GM12878 (cell line): ENCODE data around the gene MYH10. TPM values are rescaled to one million over a fixed set of nuclear protein-coding genes. Genes with fewer than 3 reads are reported as not detected.

Experiments
- CREB1 ChIP-seq: IDR thresholded peaks from 2 replicates; pipeline ENCODE4 v1.6.1; 2012; ENCODE audit warnings: low read depth, mild to moderate bottlenecking, inconsistent platforms
- DPF2 ChIP-seq: fragments of 450-650 bp; IDR thresholded peaks from 2 replicates; pipeline ENCODE4 v1.6.1; 2017; ENCODE audit warnings: mild to moderate bottlenecking
- EED ChIP-seq: sonication (generic); IDR thresholded peaks from 2 replicates; pipeline ENCODE4 v1.6.1; 2016; ENCODE audit warnings: antibody characterized with exemption, low read depth
- FOS ChIP-seq: IDR thresholded peaks from 3 replicates; pipeline ENCODE4 v1.6.1; 2011; ENCODE audit warnings: borderline replicate concordance; ENCODE audit not compliant: insufficient read length; ENCODE audit errors: extremely low read depth
- IKZF1 ChIP-seq: fragments of 450-650 bp; conservative IDR thresholded peaks from 2 replicates; pipeline ENCODE4 v1.6.1; 2017; ENCODE audit warnings: antibody characterized with exemption, mild to moderate bottlenecking
- MXI1 ChIP-seq: fragments of 150-350 bp; IDR thresholded peaks from 2 replicates; pipeline ENCODE4 v1.6.1; 2011; ENCODE audit warnings: low read depth, mild to moderate bottlenecking, inconsistent platforms, low read length, improper control_type of control experiment
- NRF1 ChIP-seq: conservative IDR thresholded peaks from 2 replicates; pipeline ENCODE4 v1.6.1; 2011; ENCODE audit warnings: mild to moderate bottlenecking, low read depth, low read length, improper control_type of control experiment
- PML ChIP-seq: IDR thresholded peaks from 2 replicates; pipeline ENCODE4 v1.6.1; 2012; ENCODE audit warnings: low read length, inconsistent platforms
- POLR2A ChIP-seq: IDR thresholded peaks from 2 replicates; pipeline ENCODE4 v1.6.1; 2011; ENCODE audit warnings: low read depth, mild to moderate bottlenecking, low read length
- POLR2AphosphoS2 ChIP-seq: IDR thresholded peaks from 2 replicates; pipeline ENCODE4 v1.6.1; 2011; ENCODE audit warnings: low read depth, mild to moderate bottlenecking, low read length, improper control_type of control experiment, moderate library complexity
- POU2F2 ChIP-seq: IDR thresholded peaks from 3 replicates; pipeline ENCODE4 v1.6.1; 2011; ENCODE audit warnings: low read depth, mild to moderate bottlenecking, low read length, borderline replicate concordance
- SIN3A ChIP-seq: IDR thresholded peaks from 2 replicates; pipeline ENCODE4 v1.6.1; 2012; ENCODE audit warnings: low read depth, low read length, improper control_type of control experiment
- STAT1 ChIP-seq: fragments of 450-650 bp; conservative IDR thresholded peaks from 2 replicates; pipeline ENCODE4 v1.6.1; 2014; ENCODE audit warnings: antibody characterized with exemption, mild to moderate bottlenecking
- TCF12 ChIP-seq: IDR thresholded peaks from 2 replicates; pipeline ENCODE4 v1.6.1; 2011; ENCODE audit warnings: low read depth, mild to moderate bottlenecking, low read length
- WRNIP1 ChIP-seq: IDR thresholded peaks from 2 replicates; pipeline ENCODE4 v1.6.1; 2011; ENCODE audit warnings: low read depth, low read length, improper control_type of control experiment, borderline replicate concordance
- polyA plus RNA-seq, 11 experiments: library from polyadenylated mRNA; depleted of rRNA in 4 of 11; unstranded in 6 of 11; stranded (reverse) in 5 of 11; fragments of >200 nt; fragmentation: Nextera tagmentation in 4 of 11; fragmentation: Illumina TruSeq in 1 of 11; extraction: Ambion mirVana in 4 of 11; extraction: Trizol in 1 of 11; gene quantifications; 1 replicate in 1 of 11; 2 replicates in 10 of 11; pipeline versions ENCODE4 v1.2.1 to v1.2.3, GENCODE V29; 2011 to 2016; ENCODE audit warnings: inconsistent platforms in 2 of 11, missing spikeins in 2 of 11, low read depth in 1 of 11
- total RNA-seq, 4 experiments: library from RNA; depleted of rRNA in 3 of 4; stranded (reverse); fragments of >200 nt in 3 of 4; fragmentation: Illumina TruSeq in 1 of 4; extraction: Trizol in 1 of 4; gene quantifications; 2 replicates each; pipeline versions ENCODE4 v1.2.1 to v1.2.3, GENCODE V29; 2013 to 2021
- TF ChIP-seq, protein P1 (sequence below): fragments of 450-650 bp; IDR thresholded peaks from 2 replicates; pipeline ENCODE4 v1.6.1; 2016; ENCODE audit warnings: mild to moderate bottlenecking
- TF ChIP-seq, protein P2 (sequence below): fragments of 450-650 bp; IDR thresholded peaks from 2 replicates; pipeline ENCODE4 v1.6.1; 2017; ENCODE audit warnings: borderline replicate concordance
- TF ChIP-seq, protein P3 (sequence below): fragments of 450-650 bp; formaldehyde crosslinking; IDR thresholded peaks from 2 replicates; pipeline ENCODE4 v1.5.0; 2022; ENCODE audit warnings: mild to moderate bottlenecking, missing genetic modification characterization
- TF ChIP-seq, protein P4 (sequence below): fragments of 450-650 bp; IDR thresholded peaks from 2 replicates; pipeline ENCODE4 v1.6.1; 2016; ENCODE audit warnings: mild to moderate bottlenecking
- TF ChIP-seq, protein P5 (sequence below): fragments of 450-650 bp; conservative IDR thresholded peaks from 2 replicates; pipeline ENCODE4 v1.6.1; 2017; ENCODE audit warnings: mild to moderate bottlenecking, moderate library complexity

MYH10 gene
- total and polyA plus RNA-seq, 10 of the 15 experiments (the other 5 are each of a cell fraction or from before 2014, with no cell fraction given) = 0.33 to 7.1 (median 1.0) TPM

DNA sequence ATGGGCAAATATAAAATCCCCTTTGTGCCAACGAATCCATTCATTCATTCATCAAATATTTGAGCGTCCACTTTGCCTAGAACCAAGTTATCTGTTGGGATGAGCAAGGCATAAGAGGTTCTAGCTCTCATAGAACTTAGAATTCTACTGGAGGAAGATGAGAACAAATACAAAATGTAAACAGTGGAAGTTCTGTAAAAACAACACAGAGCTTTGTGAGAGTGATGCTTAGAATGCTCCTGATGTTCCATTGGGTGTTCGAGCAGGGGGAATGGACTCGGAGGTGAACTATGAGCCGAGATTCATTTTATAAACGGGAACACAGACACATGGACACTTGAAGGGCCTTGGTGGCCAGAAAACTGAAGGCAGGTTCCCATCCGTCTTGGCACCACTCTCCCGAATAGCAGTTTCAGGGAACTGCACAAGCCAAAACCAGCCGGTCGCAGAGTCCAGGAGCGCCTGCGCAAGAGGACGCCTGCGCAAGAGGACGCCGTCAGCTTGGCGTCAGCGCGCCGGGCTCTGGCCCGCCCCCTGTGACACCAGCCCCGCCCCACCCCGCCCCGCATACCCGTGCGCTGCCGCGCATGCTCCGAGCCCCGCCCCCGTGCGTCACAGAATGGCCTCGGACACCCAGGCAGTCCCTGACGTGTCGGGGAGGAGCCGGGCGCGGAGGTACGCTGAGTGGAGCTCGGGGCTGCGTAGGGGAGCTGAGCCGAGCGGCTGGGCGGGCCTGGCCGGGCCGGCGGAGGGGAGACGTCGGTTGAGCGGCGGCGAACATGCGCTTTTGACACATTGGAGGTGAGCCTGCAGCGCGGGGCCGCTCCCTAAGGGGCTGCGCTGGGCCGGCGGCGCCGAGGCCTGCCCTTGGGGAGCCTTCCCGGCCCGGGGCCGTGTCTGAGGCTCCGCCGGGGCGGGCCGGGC lies 195.0 kb downstream of the MYH10 start, which contains the start of gene NDEL1 (continued):
- no peak for TF ChIP-seq PML
- 0 out of 2 replicates have a peak, but pooled peaks have one; percentile 28 for TF ChIP-seq STAT1
- TF ChIP-seq POU2F2 = 0 out of 3 replicates have a peak, but pooled peaks have one; percentile 5
- TF ChIP-seq, protein P1, sequence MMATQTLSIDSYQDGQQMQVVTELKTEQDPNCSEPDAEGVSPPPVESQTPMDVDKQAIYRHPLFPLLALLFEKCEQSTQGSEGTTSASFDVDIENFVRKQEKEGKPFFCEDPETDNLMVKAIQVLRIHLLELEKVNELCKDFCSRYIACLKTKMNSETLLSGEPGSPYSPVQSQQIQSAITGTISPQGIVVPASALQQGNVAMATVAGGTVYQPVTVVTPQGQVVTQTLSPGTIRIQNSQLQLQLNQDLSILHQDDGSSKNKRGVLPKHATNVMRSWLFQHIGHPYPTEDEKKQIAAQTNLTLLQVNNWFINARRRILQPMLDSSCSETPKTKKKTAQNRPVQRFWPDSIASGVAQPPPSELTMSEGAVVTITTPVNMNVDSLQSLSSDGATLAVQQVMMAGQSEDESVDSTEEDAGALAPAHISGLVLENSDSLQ = peak; percentile 61; the same call in 1 of the 2 replicates
- TF ChIP-seq TCF12 = no peak
- TF ChIP-seq, protein P2, sequence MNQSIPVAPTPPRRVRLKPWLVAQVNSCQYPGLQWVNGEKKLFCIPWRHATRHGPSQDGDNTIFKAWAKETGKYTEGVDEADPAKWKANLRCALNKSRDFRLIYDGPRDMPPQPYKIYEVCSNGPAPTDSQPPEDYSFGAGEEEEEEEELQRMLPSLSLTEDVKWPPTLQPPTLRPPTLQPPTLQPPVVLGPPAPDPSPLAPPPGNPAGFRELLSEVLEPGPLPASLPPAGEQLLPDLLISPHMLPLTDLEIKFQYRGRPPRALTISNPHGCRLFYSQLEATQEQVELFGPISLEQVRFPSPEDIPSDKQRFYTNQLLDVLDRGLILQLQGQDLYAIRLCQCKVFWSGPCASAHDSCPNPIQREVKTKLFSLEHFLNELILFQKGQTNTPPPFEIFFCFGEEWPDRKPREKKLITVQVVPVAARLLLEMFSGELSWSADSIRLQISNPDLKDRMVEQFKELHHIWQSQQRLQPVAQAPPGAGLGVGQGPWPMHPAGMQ = no peak
- TF ChIP-seq, protein P3, sequence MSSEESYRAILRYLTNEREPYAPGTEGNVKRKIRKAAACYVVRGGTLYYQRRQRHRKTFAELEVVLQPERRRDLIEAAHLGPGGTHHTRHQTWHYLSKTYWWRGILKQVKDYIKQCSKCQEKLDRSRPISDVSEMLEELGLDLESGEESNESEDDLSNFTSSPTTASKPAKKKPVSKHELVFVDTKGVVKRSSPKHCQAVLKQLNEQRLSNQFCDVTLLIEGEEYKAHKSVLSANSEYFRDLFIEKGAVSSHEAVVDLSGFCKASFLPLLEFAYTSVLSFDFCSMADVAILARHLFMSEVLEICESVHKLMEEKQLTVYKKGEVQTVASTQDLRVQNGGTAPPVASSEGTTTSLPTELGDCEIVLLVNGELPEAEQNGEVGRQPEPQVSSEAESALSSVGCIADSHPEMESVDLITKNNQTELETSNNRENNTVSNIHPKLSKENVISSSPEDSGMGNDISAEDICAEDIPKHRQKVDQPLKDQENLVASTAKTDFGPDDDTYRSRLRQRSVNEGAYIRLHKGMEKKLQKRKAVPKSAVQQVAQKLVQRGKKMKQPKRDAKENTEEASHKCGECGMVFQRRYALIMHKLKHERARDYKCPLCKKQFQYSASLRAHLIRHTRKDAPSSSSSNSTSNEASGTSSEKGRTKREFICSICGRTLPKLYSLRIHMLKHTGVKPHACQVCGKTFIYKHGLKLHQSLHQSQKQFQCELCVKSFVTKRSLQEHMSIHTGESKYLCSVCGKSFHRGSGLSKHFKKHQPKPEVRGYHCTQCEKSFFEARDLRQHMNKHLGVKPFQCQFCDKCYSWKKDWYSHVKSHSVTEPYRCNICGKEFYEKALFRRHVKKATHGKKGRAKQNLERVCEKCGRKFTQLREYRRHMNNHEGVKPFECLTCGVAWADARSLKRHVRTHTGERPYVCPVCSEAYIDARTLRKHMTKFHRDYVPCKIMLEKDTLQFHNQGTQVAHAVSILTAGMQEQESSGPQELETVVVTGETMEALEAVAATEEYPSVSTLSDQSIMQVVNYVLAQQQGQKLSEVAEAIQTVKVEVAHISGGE (CRISPR knock-in tag) = no peak
- TF ChIP-seq CREB1 = peak; percentile 87
- peak; percentile 98 for TF ChIP-seq POLR2A
- TF ChIP-seq, protein P4, sequence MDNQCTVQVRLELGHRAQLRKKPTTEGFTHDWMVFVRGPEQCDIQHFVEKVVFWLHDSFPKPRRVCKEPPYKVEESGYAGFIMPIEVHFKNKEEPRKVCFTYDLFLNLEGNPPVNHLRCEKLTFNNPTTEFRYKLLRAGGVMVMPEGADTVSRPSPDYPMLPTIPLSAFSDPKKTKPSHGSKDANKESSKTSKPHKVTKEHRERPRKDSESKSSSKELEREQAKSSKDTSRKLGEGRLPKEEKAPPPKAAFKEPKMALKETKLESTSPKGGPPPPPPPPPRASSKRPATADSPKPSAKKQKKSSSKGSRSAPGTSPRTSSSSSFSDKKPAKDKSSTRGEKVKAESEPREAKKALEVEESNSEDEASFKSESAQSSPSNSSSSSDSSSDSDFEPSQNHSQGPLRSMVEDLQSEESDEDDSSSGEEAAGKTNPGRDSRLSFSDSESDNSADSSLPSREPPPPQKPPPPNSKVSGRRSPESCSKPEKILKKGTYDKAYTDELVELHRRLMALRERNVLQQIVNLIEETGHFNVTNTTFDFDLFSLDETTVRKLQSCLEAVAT = peak; percentile 73
- TF ChIP-seq POLR2AphosphoS2 = peak; percentile 81
- TF ChIP-seq NRF1 = peak; percentile 93
- TF ChIP-seq, protein P5, sequence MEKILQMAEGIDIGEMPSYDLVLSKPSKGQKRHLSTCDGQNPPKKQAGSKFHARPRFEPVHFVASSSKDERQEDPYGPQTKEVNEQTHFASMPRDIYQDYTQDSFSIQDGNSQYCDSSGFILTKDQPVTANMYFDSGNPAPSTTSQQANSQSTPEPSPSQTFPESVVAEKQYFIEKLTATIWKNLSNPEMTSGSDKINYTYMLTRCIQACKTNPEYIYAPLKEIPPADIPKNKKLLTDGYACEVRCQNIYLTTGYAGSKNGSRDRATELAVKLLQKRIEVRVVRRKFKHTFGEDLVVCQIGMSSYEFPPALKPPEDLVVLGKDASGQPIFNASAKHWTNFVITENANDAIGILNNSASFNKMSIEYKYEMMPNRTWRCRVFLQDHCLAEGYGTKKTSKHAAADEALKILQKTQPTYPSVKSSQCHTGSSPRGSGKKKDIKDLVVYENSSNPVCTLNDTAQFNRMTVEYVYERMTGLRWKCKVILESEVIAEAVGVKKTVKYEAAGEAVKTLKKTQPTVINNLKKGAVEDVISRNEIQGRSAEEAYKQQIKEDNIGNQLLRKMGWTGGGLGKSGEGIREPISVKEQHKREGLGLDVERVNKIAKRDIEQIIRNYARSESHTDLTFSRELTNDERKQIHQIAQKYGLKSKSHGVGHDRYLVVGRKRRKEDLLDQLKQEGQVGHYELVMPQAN = peak; percentile 86
- TF ChIP-seq WRNIP1 = no peak
- 0 out of 2 replicates have a peak, but pooled peaks have one; percentile 57 for TF ChIP-seq SIN3A
- TF ChIP-seq MXI1 = peak; percentile 70; the same call in 1 of the 2 replicates
- peak; percentile 84 for TF ChIP-seq IKZF1
- TF ChIP-seq EED = no peak
- TF ChIP-seq DPF2 = peak; percentile 77; the same call in 1 of the 2 replicates
- no peak for TF ChIP-seq FOS
